Nephron progenitor cell (in vitro differentiated cells): ENCODE data around the gene MBNL2.

ENCODE experiments used
- DNase-seq: peaks from one replicate; pipeline ENCODE4 v3.0.0; 2021
- H3K27ac Mint-ChIP-seq: 2 replicates; pipeline ENCODE4 v1.8.0; 2021; ENCODE audit warnings: mild to moderate bottlenecking, moderate library complexity, mixed read lengths
- H3K27me3 Mint-ChIP-seq: 2 replicates; pipeline ENCODE4 v1.8.0; 2021; ENCODE audit warnings: mild to moderate bottlenecking, low read depth, mixed read lengths; ENCODE audit not compliant: poor library complexity
- H3K36me3 Mint-ChIP-seq: 2 replicates; pipeline ENCODE4 v1.8.0; 2021; ENCODE audit warnings: low read depth, mixed read lengths
- H3K4me1 Mint-ChIP-seq: 2 replicates; pipeline ENCODE4 v1.8.0; 2021; ENCODE audit warnings: mixed read lengths
- H3K4me3 Mint-ChIP-seq: 2 replicates; pipeline ENCODE4 v1.8.0; 2021; ENCODE audit warnings: mild to moderate bottlenecking, moderate library complexity, mixed read lengths
- H3K9me3 Mint-ChIP-seq: 2 replicates; pipeline ENCODE4 v1.8.0; 2021; ENCODE audit warnings: mild to moderate bottlenecking, moderate library complexity, mixed read lengths
- CTCF ChIP-seq: fragments of 200-600 bp; sonication (generic); IDR thresholded peaks from 2 replicates; pipeline ENCODE4 v1.5.0; 2021; ENCODE audit warnings: antibody characterized with exemption

The MBNL2 gene

GRCh38 chr13:97333983-97334382 lies 111.8 kb downstream of the MBNL2 start:
- no peak for DNase-seq
- TF ChIP-seq CTCF, result no peak
- Mint-ChIP-seq H3K27me3 (no peaks in the 10 kb centered on the region), H3K27ac (no peak overlapping the region), H3K9me3 (no peaks in the 10 kb centered on the region), H3K4me1 (peaks cover 11% of the 10 kb centered on the region), H3K36me3 (peaks cover 5% of the 10 kb centered on the region), H3K4me3 (no peak overlapping the region)

- Mint-ChIP-seq H3K9me3 (no peaks in the 10 kb centered on the region), H3K27me3 (no peaks in the 10 kb centered on the region), H3K4me1 (peaks cover 4% of the 10 kb centered on the region), H3K4me3 (no peak overlapping the region), H3K27ac (no peak overlapping the region), H3K36me3 (peaks cover 3% of the 10 kb centered on the region)
- no peak for TF ChIP-seq CTCF
- no peak for DNase-seq
Measured at GRCh38 chr13:97334690-97335089, 112.6 kb downstream of the MBNL2 start.

- TF ChIP-seq CTCF, result no peak
- Mint-ChIP-seq H3K4me1 (peaks cover 4% of the 10 kb centered on the region), H3K27ac (no peak overlapping the region), H3K27me3 (no peaks in the 10 kb centered on the region), H3K36me3 (no peaks in the 10 kb centered on the region), H3K4me3 (no peak overlapping the region), H3K9me3 (no peaks in the 10 kb centered on the region)
- DNase-seq, result no peak
Measured at GRCh38 chr13:97335488-97336134, 113.5 kb downstream of the MBNL2 start.

GRCh38 chr13:97337985-97338499 lies 115.9 kb downstream of the MBNL2 start:
- Mint-ChIP-seq H3K4me3 (no peak overlapping the region), H3K27me3 (no peaks in the 10 kb centered on the region), H3K9me3 (no peaks in the 10 kb centered on the region), H3K36me3 (peaks cover 2% of the 10 kb centered on the region), H3K4me1 (peaks cover 4% of the 10 kb centered on the region), H3K27ac (no peak overlapping the region)
- no peak for TF ChIP-seq CTCF
- no peak for DNase-seq

- H3K4me3 Mint-ChIP-seq, result no peak overlapping the region
- no peaks in the 10 kb centered on the region for H3K9me3 Mint-ChIP-seq
Measured at GRCh38 chr13:97338571-97338970, 116.4 kb downstream of the MBNL2 start.

More at GRCh38 chr13:97338571-97338970, 116.4 kb downstream of the MBNL2 start:
- Mint-ChIP-seq H3K36me3 (peaks cover 8% of the 10 kb centered on the region), H3K4me1 (peaks cover 4% of the 10 kb centered on the region), H3K27ac (no peak overlapping the region), H3K27me3 (no peaks in the 10 kb centered on the region)
- DNase-seq, result no peak
- no peak for TF ChIP-seq CTCF
